ENCODE results near the gene RABEP1.
"Not testable (repeated sequence)": the region's sequence is repeated elsewhere in the genome, so short reads cannot be mapped to it uniquely, and the experiment has no call there.

RABEP1 gene

GRCh38 chr17:5431234-5431633, 149.2 kb downstream of the RABEP1 start:
- H3K4me3 Mint-ChIP-seq, H3K27me3 Mint-ChIP-seq, DNase-seq, H3K9me3 Mint-ChIP-seq: not testable (repeated sequence)
- H3K36me3 Mint-ChIP-seq = peaks cover 61% of the 10 kb centered on the region
- H3K27ac Mint-ChIP-seq = peak overlapping the region; percentile 29
- CTCF ChIA-PET = interaction anchor here (0.7 to 2.8 kb wide), 2 partner anchors 9 to 183 kb away, joined by 3 to 11 read pairs; partner anchors contain the start of gene C1QBP
- H3K4me1 Mint-ChIP-seq = peaks cover 13% of the 10 kb centered on the region

- Mint-ChIP-seq H3K27ac (peak overlapping the region; percentile 3), H3K4me1 (peaks cover 22% of the 10 kb centered on the region), H3K27me3 (no peaks in the 10 kb centered on the region), H3K36me3 (peaks cover 68% of the 10 kb centered on the region), H3K4me3 (no peak overlapping the region), H3K9me3 (no peaks in the 10 kb centered on the region)
- CTCF ChIA-PET = interaction anchor here (1.2 to 2.8 kb wide), 2 partner anchors 8 to 17 kb away, joined by 3 to 11 read pairs; partner anchors contain the start of gene C1QBP
- DNase-seq = no peak
Observed at GRCh38 chr17:5431949-5432556, 150.0 kb downstream of the RABEP1 start.

- no peak for DNase-seq
- Mint-ChIP-seq H3K9me3 (no peaks in the 10 kb centered on the region), H3K27me3 (no peaks in the 10 kb centered on the region), H3K4me3 (no peak overlapping the region), H3K36me3 (peaks cover 61% of the 10 kb centered on the region), H3K4me1 (peaks cover 45% of the 10 kb centered on the region), H3K27ac (peak overlapping the region; percentile 55)
- CTCF ChIA-PET = no interaction called here
Observed at GRCh38 chr17:5434984-5435383, 152.9 kb downstream of the RABEP1 start.

Data from activated naive CD4-positive, alpha-beta T cell treated with anti-CD3 and anti-CD28 coated beads, Interleukin-2, amount 10 ng/mL, durations not matched to agents 7 days and 5 days (primary cell).